GM12878 (cell line): ENCODE data around the gene PANK1. TPM values are rescaled to one million over a fixed set of nuclear protein-coding genes. Genes with fewer than 3 reads are reported as not detected.

Experiments
- ATAC-seq: fragments of 200-7000 bp; cut with Tn5 transposase; 3 replicates; pipeline ENCODE4 v1.9.1; 2020; ENCODE audit warnings: mild to moderate bottlenecking, moderate library complexity
- BruUV-seq: library from RNA; stranded (reverse); fragments of 400-500 nt; replicated peaks from 2 replicates; lab custom pipeline; 2021; lab: Mats Ljungman, UMichigan
- CTCF ChIA-PET: fragments of 300-600 bp; sonication (Branson Sonifier 250); formaldehyde crosslinking; extraction: SDS; loops from one replicate; lab custom pipeline; 2021; ENCODE audit warnings: inconsistent platforms; lab: Yijun Ruan, JAX
- POLR2A ChIA-PET: fragments of 350-600 bp; formaldehyde crosslinking; extraction: SDS; loops from one replicate; lab custom pipeline; 2021; ENCODE audit warnings: inconsistent platforms; lab: Charles Lee
- RAD21 ChIA-PET: fragments of 300-600 bp; sonication (Branson Sonifier 250); formaldehyde crosslinking; loops from one replicate; lab custom pipeline; 2023; ENCODE audit warnings: antibody characterized with exemption; ENCODE audit not compliant: unreplicated experiment; lab: Charles Lee
- SMC1A ChIA-PET: fragments of 300-600 bp; sonication (Branson Sonifier 250); formaldehyde crosslinking; loops from one replicate; lab custom pipeline; 2023; ENCODE audit not compliant: unreplicated experiment, uncharacterized antibody; lab: Charles Lee
- DNase-seq: peaks from one replicate; pipeline ENCODE4 v3.0.0-alpha.2; 2011; ENCODE audit warnings: low read depth, low spot score
- FAIRE-seq: peaks from 3 replicates; lab custom pipeline; 2011; peaks lifted over from hg19 to GRCh38; lab: Jason Lieb, UNC
- H2AFZ ChIP-seq: 2 replicates; pipeline ENCODE4 v1.6.0; 2011; ENCODE audit warnings: low read depth, low read length, control low read depth; ENCODE audit not compliant: control insufficient read depth
- H3K27ac ChIP-seq: 2 replicates; pipeline ENCODE4 v1.5.1; 2011; ENCODE audit warnings: control low read depth; ENCODE audit not compliant: control insufficient read depth, insufficient read depth
- H3K27me3 ChIP-seq, 2 experiments: replicated peaks in 1 of 2; 2 replicates each; pipeline versions ENCODE4 v1.6.0 to v1.6.1; 2011; ENCODE audit warnings: low read length in 1 of 2; ENCODE audit not compliant: control insufficient read depth in 2 of 2, insufficient read depth in 2 of 2
- H3K36me3 ChIP-seq, 2 experiments: 2 replicates each; pipeline ENCODE4 v1.5.1; 2011; ENCODE audit warnings: low read length in 1 of 2; ENCODE audit not compliant: control insufficient read depth in 2 of 2, insufficient read depth in 2 of 2
- H3K4me1 ChIP-seq: 2 replicates; pipeline ENCODE4 v1.6.1; 2011; ENCODE audit warnings: mild to moderate bottlenecking, low read length, moderate library complexity, mixed read lengths; ENCODE audit not compliant: control insufficient read depth, insufficient read depth
- H3K4me2 ChIP-seq: 2 replicates; pipeline ENCODE4 v1.6.0; 2011; ENCODE audit warnings: control low read depth; ENCODE audit not compliant: control insufficient read depth, insufficient read depth
- H3K4me3 ChIP-seq: fragments of 200-600 bp; sonication (generic); 2 replicates; pipeline ENCODE4 v1.5.1; 2016
- H3K79me2 ChIP-seq: 2 replicates; pipeline ENCODE4 v1.6.0; 2011; ENCODE audit warnings: low read length; ENCODE audit not compliant: control insufficient read depth, insufficient read depth
- H3K9ac ChIP-seq: 2 replicates; pipeline ENCODE4 v1.8.0; 2011; ENCODE audit warnings: low read length, control low read depth, mixed read lengths; ENCODE audit not compliant: control insufficient read depth, insufficient read depth
- H3K9me3 ChIP-seq: replicated peaks from 3 replicates; pipeline ENCODE4 v1.5.1; 2011; ENCODE audit warnings: mild to moderate bottlenecking, low read length; ENCODE audit not compliant: control insufficient read depth, insufficient read depth
- H4K20me1 ChIP-seq: 2 replicates; pipeline ENCODE4 v1.6.0; 2011; ENCODE audit not compliant: control insufficient read depth, insufficient read depth
- CEBPB ChIP-seq, 2 experiments: fragments of 150-350 bp in 1 of 2; IDR thresholded peaks; 2 replicates each; pipeline ENCODE4 v1.6.1; 2012 to 2014; ENCODE audit warnings: low read depth in 2 of 2, low read length in 2 of 2, borderline replicate concordance in 1 of 2, inconsistent platforms in 1 of 2
- CHD1 ChIP-seq: IDR thresholded peaks from 2 replicates; pipeline ENCODE4 v1.6.1; 2012; ENCODE audit warnings: low read depth, low read length, improper control_type of control experiment
- FOXK2 ChIP-seq: fragments of 450-650 bp; IDR thresholded peaks from 2 replicates; pipeline ENCODE4 v1.6.1; 2017; ENCODE audit warnings: mild to moderate bottlenecking, moderate library complexity
- IRF4 ChIP-seq: IDR thresholded peaks from 2 replicates; pipeline ENCODE4 v1.6.1; 2011; ENCODE audit warnings: low read depth, low read length
- PML ChIP-seq: IDR thresholded peaks from 2 replicates; pipeline ENCODE4 v1.6.1; 2012; ENCODE audit warnings: low read length, inconsistent platforms
- SREBF2 ChIP-seq: IDR thresholded peaks from 2 replicates; pipeline ENCODE4 v1.6.1; 2012; ENCODE audit warnings: mild to moderate bottlenecking, low read length
- SRF ChIP-seq, 2 experiments: IDR thresholded peaks; 2 replicates each; pipeline ENCODE4 v1.6.1; 2011; ENCODE audit warnings: low read depth in 2 of 2, low read length in 2 of 2, mild to moderate bottlenecking in 1 of 2, moderate library complexity in 1 of 2
- STAT3 ChIP-seq: IDR thresholded peaks from 2 replicates; pipeline ENCODE4 v1.6.1; 2011; ENCODE audit warnings: low read depth, low read length, improper control_type of control experiment
- YBX1 ChIP-seq: fragments of 450-650 bp; IDR thresholded peaks from 2 replicates; pipeline ENCODE4 v1.6.1; 2016; ENCODE audit warnings: antibody characterized with exemption
- ZNF384 ChIP-seq: IDR thresholded peaks from 2 replicates; pipeline ENCODE4 v1.6.1; 2012; ENCODE audit warnings: low read depth, mild to moderate bottlenecking, low read length, improper control_type of control experiment, borderline replicate concordance
- ZNF622 ChIP-seq: fragments of 450-650 bp; IDR thresholded peaks from 2 replicates; pipeline ENCODE4 v1.6.1; 2017; ENCODE audit warnings: mild to moderate bottlenecking, inconsistent platforms
- in situ Hi-C: fragments of 300-500 bp; cut with MboI; formaldehyde crosslinking; loops from 9 replicates; pipeline ENCODE4 v1.14.3; 2018; ENCODE audit warnings: mixed read lengths
- intact Hi-C: fragments of 100-400 bp; cut with micrococcal nuclease; formaldehyde crosslinking; loops from one replicate; pipeline ENCODE4 v1.14.2; 2022; ENCODE audit not compliant: unreplicated experiment
- polyA plus RNA-seq, 11 experiments: library from polyadenylated mRNA; depleted of rRNA in 4 of 11; unstranded in 6 of 11; stranded (reverse) in 5 of 11; fragments of >200 nt; fragmentation: Nextera tagmentation in 4 of 11; fragmentation: Illumina TruSeq in 1 of 11; extraction: Ambion mirVana in 4 of 11; extraction: Trizol in 1 of 11; gene quantifications; 1 replicate in 1 of 11; 2 replicates in 10 of 11; pipeline versions ENCODE4 v1.2.1 to v1.2.3, GENCODE V29; 2011 to 2016; ENCODE audit warnings: inconsistent platforms in 2 of 11, missing spikeins in 2 of 11, low read depth in 1 of 11
- total RNA-seq, 4 experiments: library from RNA; depleted of rRNA in 3 of 4; stranded (reverse); fragments of >200 nt in 3 of 4; fragmentation: Illumina TruSeq in 1 of 4; extraction: Trizol in 1 of 4; gene quantifications; 2 replicates each; pipeline versions ENCODE4 v1.2.1 to v1.2.3, GENCODE V29; 2013 to 2021
- TF ChIP-seq, protein P1 (sequence below): fragments of 450-650 bp; formaldehyde crosslinking; IDR thresholded peaks from 2 replicates; pipeline ENCODE4 v1.4.0; 2020; ENCODE audit warnings: mild to moderate bottlenecking, moderate library complexity
- TF ChIP-seq, protein P2 (sequence below): fragments of 450-650 bp; IDR thresholded peaks from 2 replicates; pipeline ENCODE4 v1.6.1; 2016; ENCODE audit warnings: mild to moderate bottlenecking
- TF ChIP-seq, protein P3 (sequence below): IDR thresholded peaks from 2 replicates; pipeline ENCODE4 v1.6.1; 2011; ENCODE audit warnings: borderline replicate concordance, low read depth, mild to moderate bottlenecking, moderate library complexity, low read length; ENCODE audit not compliant: insufficient read depth, poor library complexity, severe bottlenecking
- TF ChIP-seq, protein P4 (sequence below): IDR thresholded peaks from 2 replicates; pipeline ENCODE4 v1.6.1; 2011; ENCODE audit warnings: mild to moderate bottlenecking, low read depth, low read length, moderate library complexity; ENCODE audit not compliant: insufficient replicate concordance

PANK1 gene
- total and polyA plus RNA-seq, 10 of the 15 experiments (the other 5 are each of a cell fraction or from before 2014, with no cell fraction given) = 1.9 to 10.6 (median 5.8) TPM

DNA sequence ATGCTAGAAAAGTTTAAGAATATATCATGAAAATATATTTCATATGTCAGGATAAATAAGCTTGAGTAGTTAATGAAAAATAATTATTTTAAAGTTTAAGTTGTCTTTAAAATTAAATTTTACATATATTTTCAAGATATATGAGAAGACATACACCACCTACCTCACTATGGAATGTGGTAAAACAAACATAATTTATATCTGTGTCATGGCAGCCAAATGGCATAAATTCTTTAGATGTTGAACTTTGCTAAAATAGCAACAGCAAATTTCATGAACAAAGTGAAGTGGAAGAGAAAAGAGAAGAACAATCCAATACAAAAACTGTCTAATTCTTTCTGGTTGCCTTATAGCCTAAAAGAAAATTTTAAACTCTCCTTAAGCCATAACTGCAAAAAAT is 70.0 kb downstream of the PANK1 start:
- Histone ChIP-seq H3K4me3 (no peak overlapping the region), H3K4me2 (no peak overlapping the region), H3K9ac (no peak overlapping the region), H4K20me1 (no peaks in the 10 kb centered on the region)
- SMC1A ChIA-PET = no interaction called here
- BruUV-seq = no TSS peak
- TF ChIP-seq ZNF384 (no peak), CEBPB (IDR thresholded peaks at IDR 0.05; ENCODE audit: borderline replicate concordance in 1 of 2, low read depth in 2 of 2, low read length in 2 of 2) (no peak), IRF4 (no peak), CHD1 (no peak), ZNF622 (no peak), FOXK2 (no peak), STAT3 (no peak), PML (no peak), YBX1 (no peak), SRF (IDR thresholded peaks at IDR 0.05; ENCODE audit: low read depth in 2 of 2, low read length in 2 of 2) (no peak), SREBF2 (no peak)
- TF ChIP-seq, protein P1, sequence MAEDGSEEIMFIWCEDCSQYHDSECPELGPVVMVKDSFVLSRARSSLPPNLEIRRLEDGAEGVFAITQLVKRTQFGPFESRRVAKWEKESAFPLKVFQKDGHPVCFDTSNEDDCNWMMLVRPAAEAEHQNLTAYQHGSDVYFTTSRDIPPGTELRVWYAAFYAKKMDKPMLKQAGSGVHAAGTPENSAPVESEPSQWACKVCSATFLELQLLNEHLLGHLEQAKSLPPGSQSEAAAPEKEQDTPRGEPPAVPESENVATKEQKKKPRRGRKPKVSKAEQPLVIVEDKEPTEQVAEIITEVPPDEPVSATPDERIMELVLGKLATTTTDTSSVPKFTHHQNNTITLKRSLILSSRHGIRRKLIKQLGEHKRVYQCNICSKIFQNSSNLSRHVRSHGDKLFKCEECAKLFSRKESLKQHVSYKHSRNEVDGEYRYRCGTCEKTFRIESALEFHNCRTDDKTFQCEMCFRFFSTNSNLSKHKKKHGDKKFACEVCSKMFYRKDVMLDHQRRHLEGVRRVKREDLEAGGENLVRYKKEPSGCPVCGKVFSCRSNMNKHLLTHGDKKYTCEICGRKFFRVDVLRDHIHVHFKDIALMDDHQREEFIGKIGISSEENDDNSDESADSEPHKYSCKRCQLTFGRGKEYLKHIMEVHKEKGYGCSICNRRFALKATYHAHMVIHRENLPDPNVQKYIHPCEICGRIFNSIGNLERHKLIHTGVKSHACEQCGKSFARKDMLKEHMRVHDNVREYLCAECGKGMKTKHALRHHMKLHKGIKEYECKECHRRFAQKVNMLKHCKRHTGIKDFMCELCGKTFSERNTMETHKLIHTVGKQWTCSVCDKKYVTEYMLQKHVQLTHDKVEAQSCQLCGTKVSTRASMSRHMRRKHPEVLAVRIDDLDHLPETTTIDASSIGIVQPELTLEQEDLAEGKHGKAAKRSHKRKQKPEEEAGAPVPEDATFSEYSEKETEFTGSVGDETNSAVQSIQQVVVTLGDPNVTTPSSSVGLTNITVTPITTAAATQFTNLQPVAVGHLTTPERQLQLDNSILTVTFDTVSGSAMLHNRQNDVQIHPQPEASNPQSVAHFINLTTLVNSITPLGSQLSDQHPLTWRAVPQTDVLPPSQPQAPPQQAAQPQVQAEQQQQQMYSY (CRISPR knock-in tag) = no peak
- TF ChIP-seq, protein P2, sequence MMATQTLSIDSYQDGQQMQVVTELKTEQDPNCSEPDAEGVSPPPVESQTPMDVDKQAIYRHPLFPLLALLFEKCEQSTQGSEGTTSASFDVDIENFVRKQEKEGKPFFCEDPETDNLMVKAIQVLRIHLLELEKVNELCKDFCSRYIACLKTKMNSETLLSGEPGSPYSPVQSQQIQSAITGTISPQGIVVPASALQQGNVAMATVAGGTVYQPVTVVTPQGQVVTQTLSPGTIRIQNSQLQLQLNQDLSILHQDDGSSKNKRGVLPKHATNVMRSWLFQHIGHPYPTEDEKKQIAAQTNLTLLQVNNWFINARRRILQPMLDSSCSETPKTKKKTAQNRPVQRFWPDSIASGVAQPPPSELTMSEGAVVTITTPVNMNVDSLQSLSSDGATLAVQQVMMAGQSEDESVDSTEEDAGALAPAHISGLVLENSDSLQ = no peak
- TF ChIP-seq, protein P3, sequence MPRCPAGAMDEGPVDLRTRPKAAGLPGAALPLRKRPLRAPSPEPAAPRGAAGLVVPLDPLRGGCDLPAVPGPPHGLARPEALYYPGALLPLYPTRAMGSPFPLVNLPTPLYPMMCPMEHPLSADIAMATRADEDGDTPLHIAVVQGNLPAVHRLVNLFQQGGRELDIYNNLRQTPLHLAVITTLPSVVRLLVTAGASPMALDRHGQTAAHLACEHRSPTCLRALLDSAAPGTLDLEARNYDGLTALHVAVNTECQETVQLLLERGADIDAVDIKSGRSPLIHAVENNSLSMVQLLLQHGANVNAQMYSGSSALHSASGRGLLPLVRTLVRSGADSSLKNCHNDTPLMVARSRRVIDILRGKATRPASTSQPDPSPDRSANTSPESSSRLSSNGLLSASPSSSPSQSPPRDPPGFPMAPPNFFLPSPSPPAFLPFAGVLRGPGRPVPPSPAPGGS = no peak
- TF ChIP-seq, protein P4, sequence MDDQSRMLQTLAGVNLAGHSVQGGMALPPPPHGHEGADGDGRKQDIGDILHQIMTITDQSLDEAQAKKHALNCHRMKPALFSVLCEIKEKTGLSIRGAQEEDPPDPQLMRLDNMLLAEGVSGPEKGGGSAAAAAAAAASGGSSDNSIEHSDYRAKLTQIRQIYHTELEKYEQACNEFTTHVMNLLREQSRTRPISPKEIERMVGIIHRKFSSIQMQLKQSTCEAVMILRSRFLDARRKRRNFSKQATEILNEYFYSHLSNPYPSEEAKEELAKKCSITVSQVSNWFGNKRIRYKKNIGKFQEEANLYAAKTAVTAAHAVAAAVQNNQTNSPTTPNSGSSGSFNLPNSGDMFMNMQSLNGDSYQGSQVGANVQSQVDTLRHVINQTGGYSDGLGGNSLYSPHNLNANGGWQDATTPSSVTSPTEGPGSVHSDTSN = no peak
- TF ChIP-seq, all 136 proteins: peak for 0
- intact Hi-C loops = no loop called here
- ChIA-PET CTCF (interaction anchor here (1.1 to 1.2 kb wide), 2 partner anchors 10 to 12 kb away, joined by 3 to 4 read pairs; no protein-coding TSS in a partner anchor), RAD21 (interaction anchor here (0.7 to 1.6 kb wide), 2 partner anchors 126 to 640 kb away, joined by 3 read pairs; partner anchors contain the start of gene KIF20B), POLR2A (no interaction called here)
- Histone ChIP-seq H3K9me3 (no peaks in the 10 kb centered on the region), H3K79me2 (no peaks in the 10 kb centered on the region), H3K4me1 (no peaks in the 10 kb centered on the region), H3K27ac (no peak overlapping the region), H3K36me3 (no peaks in the 10 kb centered on the region), H2AFZ (no peak overlapping the region), H3K27me3 (no peaks in the 10 kb centered on the region)
- in situ Hi-C loops = no loop called here
- FAIRE-seq = no peak
- no peak for ATAC-seq
- no peak for DNase-seq
